Heart right ventricle (tissue), 16 donors: ENCODE measurements around the gene SASS6. TPM values are rescaled to one million over a fixed set of nuclear protein-coding genes. Genes with fewer than 3 reads are reported as not detected.

Experiments used
- ATAC-seq, 8 donors: fragments of 200-7000 bp; cut with Tn5 transposase; one replicate each; pipeline ENCODE4 v1.9.1; 2020; ENCODE audit warnings: mild to moderate bottlenecking in 8 of 8, moderate library complexity in 8 of 8, moderate number of reproducible peaks in 1 of 8
- DNase-seq, 2 donors: peaks; one replicate each; pipeline ENCODE4 v3.0.0-alpha.2; 2020
- H3K27ac ChIP-seq, 10 donors: fragments of 200-600 bp; sonication (generic) in 2 of 10; one replicate each; pipeline versions ENCODE4 v1.5.0 to v1.8.0; 2020 to 2022; ENCODE audit warnings: mild to moderate bottlenecking in 3 of 10
- H3K27me3 ChIP-seq, 7 donors: fragments of 200-600 bp; one replicate each; pipeline ENCODE4 v1.8.0; 2021 to 2022; ENCODE audit warnings: mild to moderate bottlenecking in 2 of 7
- H3K36me3 ChIP-seq, 9 donors: fragments of 200-600 bp; sonication (generic) in 1 of 9; one replicate each; pipeline versions ENCODE4 v1.5.0 to v1.8.0; 2020 to 2022; ENCODE audit warnings: mild to moderate bottlenecking in 2 of 9
- H3K4me1 ChIP-seq, 9 donors: fragments of 200-600 bp; sonication (generic) in 1 of 9; one replicate each; pipeline versions ENCODE4 v1.5.0 to v1.8.0; 2020 to 2022; ENCODE audit warnings: mild to moderate bottlenecking in 4 of 9
- H3K4me3 ChIP-seq, 10 donors: fragments of 200-600 bp; sonication (generic) in 2 of 10; one replicate each; pipeline versions ENCODE4 v1.5.0 to v1.8.0; 2020 to 2022; ENCODE audit warnings: mild to moderate bottlenecking in 7 of 10, moderate library complexity in 2 of 10
- H3K9me3 ChIP-seq, 11 donors: fragments of 200-600 bp in 10 of 11; sonication (generic) in 2 of 11; one replicate each; pipeline versions ENCODE4 v1.5.0 to v1.8.0; 2013 to 2022; ENCODE audit warnings: mild to moderate bottlenecking in 2 of 11, control low read depth in 1 of 11, moderate library complexity in 1 of 11
- WGBS, 2 donors: extraction: QIAGEN DNeasy Blood & Tissue Kit; methylation state at CpG; one replicate each; pipeline ENCODE4 v1.1.7; 2013; ENCODE audit warnings: inconsistent platforms in 1 of 2; 5-methylcytosine and 5-hydroxymethylcytosine counted together
- intact Hi-C, 10 donors: fragments of 100-400 bp; cut with DNase I; formaldehyde crosslinking; loops; one replicate each; pipeline versions ENCODE4 v1.11.1 to v1.14.2; 2022
- polyA plus RNA-seq, 2 donors: library from polyadenylated mRNA; stranded (reverse); fragments of 200-250 nt; gene quantifications; one replicate each; pipeline ENCODE4 v1.2.3, GENCODE V29; 2013
- total RNA-seq, 10 donors: library from RNA; stranded (reverse); fragmentation: NEBNext Ultra II Directional in 3 of 10; extraction: Animal tissue kit (Norgen Biotek cat#: 25700) in 3 of 10; gene quantifications; one replicate each; pipeline versions ENCODE4 v1.2.1 to v1.2.4, GENCODE V29; 2021 to 2023
- TF ChIP-seq, protein P1 (sequence below), 9 donors: fragments of 200-600 bp; sonication (generic) in 2 of 9; IDR thresholded peaks; one replicate each; pipeline versions ENCODE4 v1.5.0 to v1.8.0; 2021 to 2022; ENCODE audit warnings: antibody characterized with exemption in 9 of 9, mild to moderate bottlenecking in 5 of 9, moderate library complexity in 1 of 9
- donor health status: Arrhythmogenic right ventricular cardiomyopathy.
- donor health status: ischemic (EF 13 %, LVEDD 7.1; RV severe dilation, severe dysfunction).
- donor health status: healthy with polysubstance abuse.
- donor health status: DM: no; HTN: yes; CAD: no.
- donor health status: DM: no; HTN: no; CAD: no.
- donor health status: ischemic (EF 25% LVEDD 6.9; RV normal size, moderate dysfunction).
- donor health status: ischemic (EF 25% LVEDD 5.7; RV mildly dilated, moderate dysfunction).
- donor health status: healthy.
- donor health status: DM: yes; HTN: yes; CAD: no.
- donor health status: Ischemic cardiomyopathy.
- donor health status: ischemic (EF 35%, LVEDD 5.7; RV mildly dilated, moderate dysfunction).
- donor health status: nonischemic (EF 11% LVEDD 7.7; RV severe dilation, severe dysfunction).
- donor health status: DM: yes; HTN: yes; CAD: no.
- donor health status: PGD.
- donor health status: ischemic (EF 29% LVEDD 5.4; RV normal size, mild dysfunction).
- donor health status: nonischemic (EF 23%, LVEDD 6.1; RV moderate dilation, normal function).

SASS6 gene
- total and polyA plus RNA-seq, 12 donors: 0.95 to 2.7 (median 1.7) TPM

DNA sequence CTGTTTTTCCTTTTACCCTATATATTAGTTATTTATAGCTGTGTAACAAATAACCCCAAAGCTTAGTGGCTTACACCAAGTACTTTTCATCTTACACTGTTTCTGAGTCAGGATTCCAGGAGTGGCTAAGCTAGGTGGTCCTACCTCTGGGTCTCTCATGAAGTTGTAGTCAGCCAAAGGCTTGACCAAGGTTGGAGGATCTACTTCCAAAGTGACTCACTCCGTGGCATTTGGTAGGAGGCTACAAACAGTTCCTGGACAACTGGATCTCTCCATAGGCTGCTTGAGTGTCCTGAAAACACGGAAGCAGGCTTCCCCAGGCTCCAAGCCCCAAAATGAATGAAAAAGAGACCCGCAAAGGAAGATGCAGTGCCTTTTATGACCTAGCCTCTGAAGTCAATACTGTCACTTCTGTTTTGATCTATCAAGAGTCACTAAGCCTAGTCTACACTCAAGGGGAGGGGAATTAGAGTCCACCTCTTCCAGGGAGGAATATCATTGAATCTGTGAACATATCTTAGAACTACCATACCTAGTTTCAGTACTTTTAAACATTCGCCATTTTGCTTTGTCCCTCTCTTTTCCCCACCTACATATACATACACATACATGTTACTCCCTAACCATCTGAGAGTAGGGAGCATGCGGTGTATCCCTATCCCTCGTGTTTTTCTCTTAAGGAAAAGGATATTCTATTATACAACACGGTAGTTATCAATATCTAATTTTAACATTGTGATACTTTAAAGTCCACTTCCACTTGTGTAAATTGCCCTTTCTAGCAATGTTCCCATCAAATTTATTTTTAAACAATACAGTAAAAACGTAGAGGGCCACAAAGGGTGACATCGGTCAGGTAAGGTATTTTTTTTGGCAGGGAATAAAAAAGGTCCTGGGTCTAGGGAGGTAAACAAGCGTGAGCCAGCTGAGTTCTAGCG lies 95.7 kb downstream of the SASS6 start:
- intact Hi-C loops: loop anchor here in 4 of 10 donors (5.0 kb wide), 2 partner anchors 65 to 95 kb away; partner anchors contain the start of genes SASS6 (in 2 of the 4) and TRMT13 (in 2 of the 4)
- ATAC-seq: peak in 4 of 8 donors; percentile 3 to 7 (median 6)
- no peak for DNase-seq

DNA sequence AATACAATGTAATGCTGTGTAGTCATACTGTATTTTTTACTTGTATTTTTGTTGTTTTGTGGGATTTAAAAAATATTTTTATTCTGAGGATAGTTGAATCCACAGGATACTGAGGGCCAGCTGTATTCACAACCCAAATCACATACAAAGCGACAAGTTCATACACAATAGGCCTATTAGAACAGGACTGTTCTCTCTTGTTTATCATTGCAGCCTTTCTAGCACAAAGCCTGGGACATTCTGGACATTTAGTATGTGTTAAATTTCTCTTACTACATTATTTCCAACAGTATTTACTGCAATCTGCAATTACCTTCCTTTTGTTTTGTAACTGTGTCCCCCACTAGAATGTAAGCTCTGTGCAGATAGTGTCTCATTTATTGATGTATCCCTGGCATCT lies 97.5 kb downstream of the SASS6 start:
- Histone ChIP-seq H3K9me3 (no peaks in the 10 kb centered on the region), H3K4me1 (peaks cover 0 to 29% (median 20%) of the 10 kb centered on the region in 9 donors), H3K4me3 (no peak overlapping the region), H3K36me3 (no peaks in the 10 kb centered on the region), H3K27me3 (no peaks in the 10 kb centered on the region), H3K27ac (no peak overlapping the region)
- no peak for DNase-seq
- ATAC-seq: no peak
- TF ChIP-seq, protein P1, sequence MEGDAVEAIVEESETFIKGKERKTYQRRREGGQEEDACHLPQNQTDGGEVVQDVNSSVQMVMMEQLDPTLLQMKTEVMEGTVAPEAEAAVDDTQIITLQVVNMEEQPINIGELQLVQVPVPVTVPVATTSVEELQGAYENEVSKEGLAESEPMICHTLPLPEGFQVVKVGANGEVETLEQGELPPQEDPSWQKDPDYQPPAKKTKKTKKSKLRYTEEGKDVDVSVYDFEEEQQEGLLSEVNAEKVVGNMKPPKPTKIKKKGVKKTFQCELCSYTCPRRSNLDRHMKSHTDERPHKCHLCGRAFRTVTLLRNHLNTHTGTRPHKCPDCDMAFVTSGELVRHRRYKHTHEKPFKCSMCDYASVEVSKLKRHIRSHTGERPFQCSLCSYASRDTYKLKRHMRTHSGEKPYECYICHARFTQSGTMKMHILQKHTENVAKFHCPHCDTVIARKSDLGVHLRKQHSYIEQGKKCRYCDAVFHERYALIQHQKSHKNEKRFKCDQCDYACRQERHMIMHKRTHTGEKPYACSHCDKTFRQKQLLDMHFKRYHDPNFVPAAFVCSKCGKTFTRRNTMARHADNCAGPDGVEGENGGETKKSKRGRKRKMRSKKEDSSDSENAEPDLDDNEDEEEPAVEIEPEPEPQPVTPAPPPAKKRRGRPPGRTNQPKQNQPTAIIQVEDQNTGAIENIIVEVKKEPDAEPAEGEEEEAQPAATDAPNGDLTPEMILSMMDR (IDR thresholded peaks at IDR 0.05): no peak
- intact Hi-C loops: loop anchor here in 4 of 10 donors (5.0 kb wide), 2 partner anchors 63 to 97 kb away; partner anchors contain the start of genes SASS6 (in 2 of the 4) and TRMT13 (in 2 of the 4)
- WGBS, 2 donors: 96 to 97% methylated on average over 1 of the region's 1 CpG

More for the DNA sequence above, 95.7 kb downstream of the SASS6 start:
- Histone ChIP-seq H3K4me1 (peaks cover 0 to 47% (median 27%) of the 10 kb centered on the region in 9 donors), H3K27me3 (no peaks in the 10 kb centered on the region), H3K36me3 (no peaks in the 10 kb centered on the region), H3K9me3 (no peaks in the 10 kb centered on the region), H3K4me3 (peak overlapping the region; percentile 74 to 94 (median 86)), H3K27ac (peak overlapping the region; percentile 91 to 98 (median 96))
- WGBS, 2 donors: 23 to 27% methylated on average over 11 of the region's 11 CpGs
- TF ChIP-seq, protein P1 (IDR thresholded peaks at IDR 0.05): no peak

DNA sequence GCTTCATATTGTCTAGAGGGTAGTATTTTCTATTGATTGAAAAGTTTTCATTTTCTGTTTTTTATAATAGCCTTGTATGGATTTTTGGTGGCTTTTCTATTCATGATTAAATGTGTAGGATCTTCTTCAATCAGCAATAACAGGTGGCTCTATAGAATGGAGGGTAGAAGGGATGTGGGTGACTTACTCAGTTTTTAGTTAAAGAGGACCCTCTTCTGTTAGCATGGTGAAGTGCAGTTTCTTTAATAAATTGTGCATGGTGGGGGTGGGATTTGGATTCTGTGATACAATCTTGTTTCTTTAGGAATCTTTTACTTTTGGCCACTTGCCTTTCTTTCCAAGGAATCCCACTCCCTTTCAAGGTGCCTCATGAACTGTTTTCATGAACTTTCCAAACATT lies 98.3 kb downstream of the SASS6 start:
- TF ChIP-seq, protein P1 (IDR thresholded peaks at IDR 0.05): peak in 4 of 9 donors; percentile 3 to 37 (median 26)
- intact Hi-C loops: loop anchor here in 1 of 10 donors (5.0 kb wide), 1 partner anchor 62 kb away; no protein-coding TSS in a partner anchor
- H3K27me3 ChIP-seq: no peaks in the 10 kb centered on the region
- DNase-seq: no peak
- H3K4me1 ChIP-seq: peaks cover 0 to 21% (median 12%) of the 10 kb centered on the region in 9 donors
- no peaks in the 10 kb centered on the region for H3K9me3 ChIP-seq
- no peak overlapping the region for H3K4me3 ChIP-seq
- ATAC-seq: no peak
- no peak overlapping the region for H3K27ac ChIP-seq
- H3K36me3 ChIP-seq: no peaks in the 10 kb centered on the region

Other genes with a start within 250 kb of the SASS6 start
- gene SLC35A3, start 162.9 kb downstream of the SASS6 start, total RNA-seq: 1 to 10 TPM; 5.3 to 9.4 (median 8.1) TPM
- gene SLC35A3, start 162.9 kb downstream of the SASS6 start, polyA plus RNA-seq: 1 to 10 TPM; 3.2 to 7.8 TPM
- gene TRMT13, start 233 bp upstream of the SASS6 start, total RNA-seq: 1 to 10 TPM; 4.1 to 8.2 (median 5.4) TPM
- 10 to 100 TPM in 1 of 2 donors, 1 to 10 TPM in 1; 5.1 to 12.7 TPM for gene TRMT13, start 233 bp upstream of the SASS6 start, polyA plus RNA-seq
- gene LRRC39, start 45.3 kb upstream of the SASS6 start, total RNA-seq: 100 to 1,000 TPM in 9 of 10 donors, 10 to 100 TPM in 1; 61.1 to 226 (median 135) TPM
- 100 to 1,000 TPM in 1 of 2 donors, 10 to 100 TPM in 1; 13.9 to 355 TPM for gene LRRC39, start 45.3 kb upstream of the SASS6 start, polyA plus RNA-seq
- 10 to 100 TPM; 27.9 to 49.0 (median 38.8) TPM for gene DBT, start 116.9 kb upstream of the SASS6 start, total RNA-seq
- gene DBT, start 116.9 kb upstream of the SASS6 start, polyA plus RNA-seq: 1 to 10 TPM; 4.9 to 8.3 TPM
- gene RTCA, start 133.3 kb upstream of the SASS6 start, total RNA-seq: 10 to 100 TPM; 30.1 to 44.8 (median 36.9) TPM
- 10 to 100 TPM; 17.1 to 30.2 TPM for gene RTCA, start 133.3 kb upstream of the SASS6 start, polyA plus RNA-seq
- gene CDC14A, start 219.6 kb upstream of the SASS6 start, total RNA-seq: 1 to 10 TPM; 2.0 to 4.0 (median 3.3) TPM
- 1 to 10 TPM; 1.4 to 3.0 TPM for gene CDC14A, start 219.6 kb upstream of the SASS6 start, polyA plus RNA-seq